Esophagus squamous epithelium (tissue), 4 donors: ENCODE results near the gene ASIC2.

Source experiments
- POLR2A ChIP-seq, 4 donors: fragments of 450-650 bp; IDR thresholded peaks; one replicate each; pipeline ENCODE4 v1.6.1; 2017; ENCODE audit warnings: antibody characterized with exemption in 4 of 4, mild to moderate bottlenecking in 4 of 4, moderate library complexity in 3 of 4
- TF ChIP-seq, protein P1 (sequence below), 6 experiments: fragments of 450-650 bp in 4 of 6; fragments of 200-600 bp in 2 of 6; sonication (generic) in 2 of 6; IDR thresholded peaks; one replicate each; pipeline ENCODE4 v1.5.1; 2016 to 2019; ENCODE audit warnings: antibody characterized with exemption in 6 of 6, mild to moderate bottlenecking in 4 of 6, moderate library complexity in 4 of 6

- TF ChIP-seq, protein P1, sequence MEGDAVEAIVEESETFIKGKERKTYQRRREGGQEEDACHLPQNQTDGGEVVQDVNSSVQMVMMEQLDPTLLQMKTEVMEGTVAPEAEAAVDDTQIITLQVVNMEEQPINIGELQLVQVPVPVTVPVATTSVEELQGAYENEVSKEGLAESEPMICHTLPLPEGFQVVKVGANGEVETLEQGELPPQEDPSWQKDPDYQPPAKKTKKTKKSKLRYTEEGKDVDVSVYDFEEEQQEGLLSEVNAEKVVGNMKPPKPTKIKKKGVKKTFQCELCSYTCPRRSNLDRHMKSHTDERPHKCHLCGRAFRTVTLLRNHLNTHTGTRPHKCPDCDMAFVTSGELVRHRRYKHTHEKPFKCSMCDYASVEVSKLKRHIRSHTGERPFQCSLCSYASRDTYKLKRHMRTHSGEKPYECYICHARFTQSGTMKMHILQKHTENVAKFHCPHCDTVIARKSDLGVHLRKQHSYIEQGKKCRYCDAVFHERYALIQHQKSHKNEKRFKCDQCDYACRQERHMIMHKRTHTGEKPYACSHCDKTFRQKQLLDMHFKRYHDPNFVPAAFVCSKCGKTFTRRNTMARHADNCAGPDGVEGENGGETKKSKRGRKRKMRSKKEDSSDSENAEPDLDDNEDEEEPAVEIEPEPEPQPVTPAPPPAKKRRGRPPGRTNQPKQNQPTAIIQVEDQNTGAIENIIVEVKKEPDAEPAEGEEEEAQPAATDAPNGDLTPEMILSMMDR (IDR thresholded peaks at IDR 0.05) = no peak
- no peak for TF ChIP-seq POLR2A (IDR thresholded peaks at IDR 0.05)
Observed at GRCh38 chr17:33267271-33267790, 25.8 kb downstream of the ASIC2 start.
